Parathyroid adenoma (tissue), 2 donors: ENCODE measurements around the gene KCTD10.

ENCODE experiments used
- H2AFZ ChIP-seq: fragments of 300-600 bp; sonication (generic); one replicate; pipeline ENCODE4 v1.7.0; 2017; ENCODE audit warnings: antibody characterized with exemption, mild to moderate bottlenecking
- H3K27ac ChIP-seq: fragments of 300-600 bp; sonication (generic); one replicate; pipeline ENCODE4 v1.7.0; 2017
- H3K27me3 ChIP-seq: fragments of 300-600 bp; sonication (generic); one replicate; pipeline ENCODE4 v1.7.0; 2017; ENCODE audit warnings: low read length; ENCODE audit not compliant: control insufficient read depth, insufficient read depth
- H3K36me3 ChIP-seq: fragments of 300-600 bp; sonication (generic); one replicate; pipeline ENCODE4 v1.7.0; 2017; ENCODE audit warnings: low read length; ENCODE audit not compliant: control insufficient read depth, insufficient read depth
- H3K4me1 ChIP-seq: fragments of 300-600 bp; sonication (generic); one replicate; pipeline ENCODE4 v1.7.0; 2017; ENCODE audit warnings: control low read depth
- H3K4me2 ChIP-seq: fragments of 300-600 bp; sonication (generic); one replicate; pipeline ENCODE4 v1.7.0; 2017; ENCODE audit warnings: low read length
- H3K4me3 ChIP-seq: fragments of 300-600 bp; sonication (generic); one replicate; pipeline ENCODE4 v1.7.0; 2017; ENCODE audit warnings: low read depth, low read length
- H3K79me2 ChIP-seq: fragments of 300-600 bp; sonication (generic); one replicate; pipeline ENCODE4 v1.7.0; 2017; ENCODE audit warnings: control low read depth
- H3K9ac ChIP-seq: fragments of 300-600 bp; sonication (generic); one replicate; pipeline ENCODE4 v1.7.0; 2017; ENCODE audit warnings: mild to moderate bottlenecking
- H3K9me3 ChIP-seq: fragments of 300-600 bp; sonication (generic); one replicate; pipeline ENCODE4 v1.7.0; 2017; ENCODE audit warnings: low read length; ENCODE audit not compliant: control insufficient read depth
- TF ChIP-seq, protein P1 (sequence below): fragments of 300-600 bp; sonication (generic); IDR thresholded peaks from one replicate; pipeline ENCODE4 v1.7.0; 2017; ENCODE audit warnings: antibody characterized with exemption, mild to moderate bottlenecking
- donor health status: primary hyperparathyroidism.

The KCTD10 gene

DNA sequence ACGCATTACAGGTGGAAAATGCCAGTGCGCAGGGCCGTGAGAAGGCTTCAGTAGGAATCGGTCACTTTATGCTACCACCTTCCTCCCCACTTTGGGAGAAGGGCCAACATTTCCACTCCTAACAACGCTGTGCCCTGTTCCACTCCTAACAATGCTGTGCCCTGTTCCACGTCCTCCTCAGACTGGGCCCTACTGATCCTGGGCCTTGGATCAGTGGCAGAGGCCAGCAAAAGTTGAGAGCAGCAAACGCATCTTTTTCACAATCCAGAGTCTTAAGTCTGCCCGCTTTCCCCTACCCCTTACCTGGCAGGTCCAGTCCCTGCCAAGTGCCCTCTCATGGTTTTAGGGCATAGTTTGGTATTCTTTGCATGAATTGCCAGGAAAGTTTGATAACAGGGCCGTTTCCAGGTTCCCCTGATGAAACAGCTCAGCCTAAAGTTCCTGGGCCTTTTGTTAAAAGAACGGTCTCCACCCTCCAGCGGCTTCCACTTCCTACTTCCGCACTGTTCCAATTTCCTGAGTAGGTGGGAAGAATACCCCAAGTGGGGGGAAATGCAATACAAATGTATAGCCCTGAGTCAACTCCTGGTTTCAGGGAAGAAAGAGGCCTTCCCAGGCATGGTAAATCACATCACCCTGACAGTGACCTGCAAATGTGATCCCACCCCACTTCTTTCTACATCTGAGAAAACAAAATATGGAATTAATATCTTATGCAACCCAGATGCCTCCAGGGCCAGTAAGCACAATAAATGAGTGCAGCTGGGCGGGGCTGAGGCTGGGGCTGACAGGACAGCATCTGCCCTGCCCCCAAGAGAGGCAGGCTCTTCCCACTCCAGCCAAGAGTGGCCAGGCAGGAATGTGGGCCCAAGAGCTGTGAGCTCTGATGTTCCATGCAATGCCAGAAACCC, 15.0 kb downstream of the KCTD10 start:
- Histone ChIP-seq H3K27ac (peak overlapping the region; percentile 85), H3K4me1 (peaks cover 16% of the 10 kb centered on the region), H2AFZ (no peak overlapping the region), H3K27me3 (no peaks in the 10 kb centered on the region), H3K9me3 (no peaks in the 10 kb centered on the region), H3K4me2 (no peak overlapping the region), H3K36me3 (no peaks in the 10 kb centered on the region), H3K4me3 (no peak overlapping the region), H3K9ac (no peak overlapping the region), H3K79me2 (peaks cover 40% of the 10 kb centered on the region)
- TF ChIP-seq, protein P1, sequence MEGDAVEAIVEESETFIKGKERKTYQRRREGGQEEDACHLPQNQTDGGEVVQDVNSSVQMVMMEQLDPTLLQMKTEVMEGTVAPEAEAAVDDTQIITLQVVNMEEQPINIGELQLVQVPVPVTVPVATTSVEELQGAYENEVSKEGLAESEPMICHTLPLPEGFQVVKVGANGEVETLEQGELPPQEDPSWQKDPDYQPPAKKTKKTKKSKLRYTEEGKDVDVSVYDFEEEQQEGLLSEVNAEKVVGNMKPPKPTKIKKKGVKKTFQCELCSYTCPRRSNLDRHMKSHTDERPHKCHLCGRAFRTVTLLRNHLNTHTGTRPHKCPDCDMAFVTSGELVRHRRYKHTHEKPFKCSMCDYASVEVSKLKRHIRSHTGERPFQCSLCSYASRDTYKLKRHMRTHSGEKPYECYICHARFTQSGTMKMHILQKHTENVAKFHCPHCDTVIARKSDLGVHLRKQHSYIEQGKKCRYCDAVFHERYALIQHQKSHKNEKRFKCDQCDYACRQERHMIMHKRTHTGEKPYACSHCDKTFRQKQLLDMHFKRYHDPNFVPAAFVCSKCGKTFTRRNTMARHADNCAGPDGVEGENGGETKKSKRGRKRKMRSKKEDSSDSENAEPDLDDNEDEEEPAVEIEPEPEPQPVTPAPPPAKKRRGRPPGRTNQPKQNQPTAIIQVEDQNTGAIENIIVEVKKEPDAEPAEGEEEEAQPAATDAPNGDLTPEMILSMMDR, result no peak

DNA sequence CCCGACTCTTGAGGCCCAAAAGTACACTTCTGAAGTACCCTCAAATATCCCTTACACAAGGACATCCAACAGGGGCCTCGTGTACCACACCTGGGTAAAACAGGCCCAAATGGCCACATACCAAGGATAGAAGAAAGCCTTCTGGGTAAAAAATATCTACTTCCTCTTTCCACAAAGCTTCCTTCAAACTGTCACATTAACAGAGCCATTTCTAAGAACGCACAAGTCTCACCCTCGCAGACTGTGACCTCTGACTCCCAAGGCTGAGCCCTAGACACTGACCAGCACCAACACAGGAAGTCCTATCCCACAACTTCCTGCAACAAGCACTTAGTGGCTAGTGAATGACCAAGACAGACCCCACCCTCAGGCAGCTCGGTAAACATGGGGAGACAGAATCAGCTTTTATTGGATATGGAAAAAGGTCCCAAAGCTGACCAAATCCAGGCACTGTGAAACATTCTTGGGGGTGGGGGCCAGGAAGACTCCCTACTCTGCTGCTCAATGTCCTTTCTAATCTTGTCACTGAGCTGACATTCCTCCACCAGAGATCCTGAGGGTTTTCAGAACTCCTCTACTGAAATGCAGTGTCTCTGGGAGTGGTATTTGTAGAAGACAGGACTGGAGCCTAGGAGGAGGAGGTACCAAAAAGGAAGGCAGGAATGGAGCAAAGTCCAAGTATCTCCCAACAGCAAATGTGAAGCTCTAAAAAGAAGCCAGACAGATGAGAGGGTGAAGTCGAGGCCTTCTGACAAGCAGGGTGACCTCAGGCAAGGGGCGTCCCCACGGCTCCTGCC, 15.9 kb downstream of the KCTD10 start:
- H3K27ac ChIP-seq, result peak overlapping the region; percentile 85
- H3K9ac ChIP-seq, result no peak overlapping the region
- TF ChIP-seq, protein P1, result no peak
- no peaks in the 10 kb centered on the region for H3K27me3 ChIP-seq
- H2AFZ ChIP-seq, result no peak overlapping the region
- no peak overlapping the region for H3K4me3 ChIP-seq
- no peaks in the 10 kb centered on the region for H3K36me3 ChIP-seq
- no peaks in the 10 kb centered on the region for H3K9me3 ChIP-seq
- no peak overlapping the region for H3K4me2 ChIP-seq
- H3K79me2 ChIP-seq, result peaks cover 33% of the 10 kb centered on the region
- H3K4me1 ChIP-seq, result peaks cover 16% of the 10 kb centered on the region

DNA sequence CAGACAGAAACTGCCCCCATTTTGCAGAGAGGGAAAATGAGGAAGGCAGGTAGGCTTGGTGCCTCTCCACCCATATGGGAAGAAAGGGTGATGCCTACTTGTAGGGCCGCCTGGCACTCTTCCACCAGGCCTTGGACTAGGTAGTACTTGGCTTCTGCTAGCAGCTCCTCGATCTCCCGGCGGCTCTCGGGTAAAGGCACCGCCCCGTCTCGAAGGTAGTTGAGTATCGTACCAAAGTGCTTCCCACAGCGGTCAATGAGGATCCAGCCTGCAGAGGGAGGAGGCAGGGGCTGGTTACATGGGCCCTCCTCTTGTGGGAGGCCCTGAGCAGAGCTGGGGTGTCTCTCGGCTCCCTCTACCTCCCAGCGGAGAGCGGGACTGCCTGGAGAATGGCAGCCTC, 16.6 kb downstream of the KCTD10 start:
- peaks cover 16% of the 10 kb centered on the region for H3K4me1 ChIP-seq
- TF ChIP-seq, protein P1, result no peak

DNA sequence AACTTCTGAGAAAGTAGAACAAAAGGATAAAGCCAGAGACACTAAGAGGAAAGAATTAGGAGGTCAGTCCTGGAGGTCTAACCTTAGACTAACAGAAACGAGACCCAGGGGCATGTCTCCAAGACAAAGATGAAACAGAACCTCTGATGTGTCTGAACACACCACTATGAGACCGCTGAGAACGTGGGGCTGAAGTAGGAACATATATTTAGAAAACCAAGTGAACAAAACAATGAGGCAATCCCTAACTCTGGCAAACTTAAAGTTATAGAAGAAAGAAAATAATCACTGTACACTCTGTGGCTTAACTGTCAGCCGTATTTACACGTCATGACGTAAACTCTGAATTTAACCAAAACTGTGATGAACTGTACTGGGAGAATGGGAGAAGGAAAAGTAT, 17.9 kb downstream of the KCTD10 start:
- Histone ChIP-seq H3K4me1 (peaks cover 16% of the 10 kb centered on the region), H3K79me2 (peaks cover 17% of the 10 kb centered on the region), H3K9ac (no peak overlapping the region)

More for the DNA sequence above, 16.6 kb downstream of the KCTD10 start:
- peaks cover 26% of the 10 kb centered on the region for H3K79me2 ChIP-seq
- H3K36me3 ChIP-seq, result no peaks in the 10 kb centered on the region
- peak overlapping the region; percentile 85 for H3K27ac ChIP-seq
- H2AFZ ChIP-seq, result no peak overlapping the region
- H3K4me2 ChIP-seq, result no peak overlapping the region
- no peaks in the 10 kb centered on the region for H3K27me3 ChIP-seq
- no peak overlapping the region for H3K4me3 ChIP-seq
- H3K9ac ChIP-seq, result no peak overlapping the region
- no peaks in the 10 kb centered on the region for H3K9me3 ChIP-seq

More for the DNA sequence above, 17.9 kb downstream of the KCTD10 start:
- Histone ChIP-seq H3K27me3 (no peaks in the 10 kb centered on the region), H3K27ac (no peak overlapping the region), H3K4me2 (no peak overlapping the region), H3K9me3 (no peaks in the 10 kb centered on the region), H3K4me3 (no peak overlapping the region), H3K36me3 (no peaks in the 10 kb centered on the region), H2AFZ (no peak overlapping the region)
- TF ChIP-seq, protein P1, result no peak
